ENCODE results near the gene NRF1.

NRF1 gene

GRCh38 chr7:129796186-129796775 lies 184.8 kb downstream of the NRF1 start:
- no peak for DNase-seq (ENCODE audit: extremely low read depth in 1 of 2, low read depth in 1 of 2)

DNA sequence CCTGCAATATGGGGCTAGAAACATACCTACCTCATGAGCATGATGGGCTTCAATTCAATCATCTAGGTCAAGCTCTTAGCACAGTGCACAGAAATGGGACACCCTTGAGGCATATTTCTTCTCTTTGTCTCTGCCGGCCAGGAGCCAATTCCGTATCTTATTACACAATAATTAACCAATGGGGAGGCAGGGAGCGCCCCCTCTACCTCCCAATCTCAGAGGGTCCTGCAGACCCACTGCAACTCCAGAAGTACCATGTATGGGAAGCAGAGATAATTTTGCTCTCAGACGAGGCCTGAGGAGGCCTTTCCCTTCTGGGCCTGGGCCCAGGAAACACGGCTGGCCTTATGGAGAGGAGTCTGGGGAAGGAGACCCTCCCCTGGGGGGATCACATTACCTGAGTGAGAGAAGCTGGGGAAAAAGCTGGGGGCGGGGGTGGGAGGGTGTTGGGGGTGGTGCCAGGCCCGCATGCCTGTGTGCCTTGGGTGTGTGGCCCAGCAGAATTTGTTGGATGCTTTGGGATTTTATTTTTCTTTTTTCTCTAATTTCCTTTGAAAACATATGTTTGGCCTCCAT lies 185.8 kb downstream of the NRF1 start:
- DNase-seq (ENCODE audit: extremely low read depth in 1 of 2, low read depth in 1 of 2), result no peak

DNA sequence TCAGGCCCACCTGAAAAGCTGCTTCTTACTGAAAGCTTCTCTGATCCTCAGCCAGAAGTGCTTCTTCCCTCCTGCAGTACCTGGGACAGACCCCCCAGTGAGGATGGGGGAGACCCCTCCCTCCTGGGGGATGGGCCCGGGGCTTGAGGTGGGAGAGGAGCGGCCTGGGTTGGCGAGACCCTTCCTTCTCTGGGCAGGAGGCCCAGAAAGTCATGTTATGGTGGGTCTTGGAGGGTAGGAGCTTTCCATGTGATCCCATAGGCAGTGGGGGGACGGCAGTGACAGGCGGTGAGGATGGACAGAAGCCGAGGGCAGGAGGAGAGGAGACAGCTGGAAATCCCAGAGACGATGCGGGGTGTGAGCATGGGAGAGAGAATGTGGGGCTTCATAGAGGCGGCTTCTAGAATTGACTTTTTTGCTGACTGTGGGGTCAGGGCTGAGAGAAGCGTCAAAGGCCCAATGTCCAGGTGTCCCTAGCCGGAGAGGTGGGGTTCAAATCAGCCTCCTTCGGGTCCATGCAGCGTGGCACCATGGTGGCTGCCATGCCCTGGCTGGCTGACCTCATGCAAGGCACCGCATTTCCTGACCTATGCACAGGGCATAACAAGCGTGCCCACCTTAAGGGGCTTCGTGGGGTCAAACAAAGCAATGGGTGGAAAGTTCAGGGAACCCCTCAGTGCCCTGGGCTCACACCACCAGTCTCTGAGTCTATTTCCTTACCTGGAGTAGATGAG lies 187.3 kb downstream of the NRF1 start:
- DNase-seq (ENCODE audit: extremely low read depth in 1 of 2, low read depth in 1 of 2), result no peak

GRCh38 chr7:129799350-129799955 lies 187.9 kb downstream of the NRF1 start:
- no peak for DNase-seq (ENCODE audit: extremely low read depth in 1 of 2, low read depth in 1 of 2)

GRCh38 chr7:129800901-129801300 lies 189.4 kb downstream of the NRF1 start:
- DNase-seq (ENCODE audit: extremely low read depth in 1 of 2, low read depth in 1 of 2), result no peak

DNA sequence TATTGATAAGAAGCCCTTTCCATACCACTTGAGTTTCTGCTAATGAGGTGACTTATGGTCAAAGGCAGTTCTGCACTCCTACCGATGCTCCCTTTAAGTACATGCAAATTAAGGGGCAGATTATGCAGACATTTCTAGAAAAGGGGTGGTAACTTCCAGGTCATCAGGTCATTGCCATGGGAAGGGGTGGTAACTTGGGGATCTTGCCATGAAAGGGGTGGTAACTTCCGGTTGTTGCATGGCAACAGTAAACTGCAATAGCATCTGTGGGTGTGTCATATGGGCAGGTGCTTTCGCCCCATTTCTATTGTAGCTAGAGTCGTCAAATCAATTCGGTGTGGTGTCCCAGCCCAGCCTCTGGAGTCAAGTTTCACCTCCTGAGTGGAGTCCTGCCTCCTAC lies 190.4 kb downstream of the NRF1 start:
- no peak for DNase-seq (ENCODE audit: extremely low read depth in 1 of 2, low read depth in 1 of 2)

DNA sequence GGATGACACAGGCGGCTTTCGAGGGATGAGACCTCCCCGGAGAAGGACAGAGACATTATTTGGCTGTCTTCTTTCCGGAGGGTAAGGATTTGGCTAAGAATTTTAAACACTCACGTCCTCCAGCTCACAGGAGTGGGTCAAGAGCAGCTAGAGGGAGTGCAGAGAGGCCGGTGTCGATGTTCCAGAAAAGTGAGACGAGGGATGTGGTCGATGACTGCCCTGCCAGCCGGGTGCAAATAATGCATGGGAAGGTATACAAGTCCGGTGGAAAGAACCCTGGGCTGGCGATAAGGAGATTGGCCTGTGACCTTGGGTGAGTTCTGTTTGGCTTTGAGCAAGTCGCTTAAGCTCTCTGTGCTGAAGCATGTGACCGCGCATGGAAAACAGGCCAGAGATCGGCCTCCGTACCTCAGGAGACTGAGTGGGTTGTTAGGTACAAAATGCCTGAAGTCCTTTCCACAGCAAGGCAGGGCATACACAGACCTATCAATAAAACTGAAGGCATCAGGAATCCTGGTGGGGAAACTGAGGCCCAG lies 192.1 kb downstream of the NRF1 start:
- no peak for DNase-seq (ENCODE audit: extremely low read depth in 1 of 2, low read depth in 1 of 2)

DNA sequence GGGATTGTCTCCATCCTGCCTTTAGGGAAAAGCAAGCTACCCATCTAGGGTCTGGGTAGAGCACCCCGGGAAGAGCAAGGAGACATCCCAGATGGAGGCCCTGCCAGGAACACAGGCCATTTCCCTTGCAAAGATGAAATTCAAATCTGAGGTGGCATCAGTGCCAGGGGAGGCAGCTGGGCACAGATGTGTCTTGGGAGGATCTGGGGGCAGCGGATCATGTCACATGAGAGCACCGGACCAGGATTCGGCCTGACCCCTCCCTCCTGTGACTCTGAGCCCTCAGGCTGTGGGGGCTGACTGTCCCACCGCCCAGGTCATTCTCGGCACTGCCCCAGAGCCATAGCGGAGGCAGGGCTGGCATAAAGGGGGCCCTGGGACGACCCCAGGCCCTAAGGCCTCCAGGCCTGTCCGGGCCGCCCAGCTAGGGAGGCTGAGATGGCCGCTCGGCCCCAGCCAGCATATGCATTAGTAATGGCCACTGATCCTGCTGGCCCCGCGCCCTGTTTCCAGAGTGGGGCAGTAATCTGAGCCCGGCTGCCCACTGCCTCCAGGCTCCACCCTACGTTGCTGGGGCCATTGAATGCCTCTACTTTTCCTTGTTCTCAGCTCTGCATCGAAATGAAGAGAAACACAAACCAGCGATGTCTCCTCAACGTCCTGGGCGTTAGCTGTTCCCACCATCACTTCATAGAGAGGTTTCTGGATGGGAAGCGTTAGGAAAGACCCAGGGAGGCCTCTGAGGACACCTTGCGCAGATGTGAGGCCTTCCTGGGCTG lies 192.8 kb downstream of the NRF1 start:
- no peak for DNase-seq (ENCODE audit: extremely low read depth in 1 of 2, low read depth in 1 of 2)

DNA sequence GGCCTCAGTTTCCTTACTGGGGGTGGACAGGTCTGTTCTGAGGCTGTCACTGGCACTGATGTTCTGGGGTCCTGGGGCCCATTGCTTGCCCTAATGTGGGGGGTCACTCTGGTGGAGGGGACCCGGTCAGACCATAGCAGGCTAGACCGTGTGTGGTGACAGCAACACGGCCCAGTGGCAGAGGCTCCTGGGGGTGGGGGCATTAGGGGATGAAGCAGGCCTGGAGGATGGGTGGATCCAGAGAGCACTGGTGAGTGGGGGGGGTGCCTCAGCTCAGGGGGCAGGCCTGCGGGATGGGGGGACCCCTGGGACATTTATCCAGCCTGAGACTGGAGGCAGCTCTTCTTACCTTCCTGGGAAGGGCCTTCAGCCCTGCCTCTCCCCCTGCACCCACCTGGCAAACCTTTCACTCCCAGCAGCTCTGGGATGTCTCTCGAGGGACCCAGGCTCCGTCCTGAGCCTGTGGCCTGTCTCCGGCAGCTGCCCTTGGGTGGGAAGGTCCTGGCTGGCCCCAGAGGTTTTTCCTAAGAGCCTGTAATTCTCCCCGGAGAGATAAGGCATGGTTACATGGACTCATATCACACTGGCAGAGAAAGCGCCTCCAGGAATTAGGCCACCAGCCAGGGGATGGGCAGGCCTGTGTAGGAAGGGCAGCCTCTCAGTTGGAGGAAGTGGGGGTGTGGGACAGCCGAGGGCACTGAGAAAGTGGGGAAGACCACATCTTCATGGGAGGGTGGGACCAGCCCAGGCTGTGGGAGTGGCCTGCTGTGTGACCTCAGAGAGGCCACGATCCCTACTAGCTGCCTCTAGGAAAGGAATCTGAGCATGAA lies 193.6 kb downstream of the NRF1 start:
- DNase-seq (ENCODE audit: extremely low read depth in 1 of 2, low read depth in 1 of 2), result no peak
